ENCODE data around the gene PRKCH.

DNA sequence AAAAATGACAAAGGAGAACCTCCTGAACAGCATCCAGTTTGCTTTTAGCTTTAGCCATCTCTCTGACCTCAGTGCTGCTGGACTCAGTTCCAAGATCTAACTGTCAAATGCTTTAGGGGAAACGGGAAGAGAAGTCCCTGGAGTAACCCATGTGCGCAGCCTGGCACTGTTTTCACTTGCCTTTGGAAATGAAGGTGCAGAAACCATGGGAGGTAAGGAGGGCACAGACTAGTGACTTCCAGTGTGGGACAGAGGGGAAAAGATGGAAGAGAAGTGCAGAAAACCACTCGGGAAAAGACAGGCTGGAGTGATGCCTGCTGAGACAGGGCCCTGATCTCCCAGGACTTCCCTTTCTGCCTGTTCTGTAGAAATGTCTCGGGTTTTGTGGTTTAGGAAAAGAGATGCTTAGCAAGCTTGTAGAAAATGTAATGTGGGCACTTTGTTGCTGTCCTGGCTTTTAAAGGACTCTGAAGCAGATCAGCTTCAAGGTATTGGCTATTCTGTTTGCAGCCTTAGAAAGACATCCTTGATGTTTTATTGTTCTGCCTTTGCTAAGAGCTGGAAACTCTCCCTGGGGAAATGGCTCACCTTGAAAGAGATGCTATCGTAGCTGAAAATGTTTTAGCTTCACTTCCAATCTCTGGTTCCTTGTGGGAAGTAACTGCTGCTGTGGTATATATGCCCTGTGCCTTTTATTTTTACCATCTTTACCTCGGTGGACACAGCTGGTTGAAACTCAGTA is 249.3 kb downstream of the PRKCH start:
- TF ChIP-seq, protein P1, sequence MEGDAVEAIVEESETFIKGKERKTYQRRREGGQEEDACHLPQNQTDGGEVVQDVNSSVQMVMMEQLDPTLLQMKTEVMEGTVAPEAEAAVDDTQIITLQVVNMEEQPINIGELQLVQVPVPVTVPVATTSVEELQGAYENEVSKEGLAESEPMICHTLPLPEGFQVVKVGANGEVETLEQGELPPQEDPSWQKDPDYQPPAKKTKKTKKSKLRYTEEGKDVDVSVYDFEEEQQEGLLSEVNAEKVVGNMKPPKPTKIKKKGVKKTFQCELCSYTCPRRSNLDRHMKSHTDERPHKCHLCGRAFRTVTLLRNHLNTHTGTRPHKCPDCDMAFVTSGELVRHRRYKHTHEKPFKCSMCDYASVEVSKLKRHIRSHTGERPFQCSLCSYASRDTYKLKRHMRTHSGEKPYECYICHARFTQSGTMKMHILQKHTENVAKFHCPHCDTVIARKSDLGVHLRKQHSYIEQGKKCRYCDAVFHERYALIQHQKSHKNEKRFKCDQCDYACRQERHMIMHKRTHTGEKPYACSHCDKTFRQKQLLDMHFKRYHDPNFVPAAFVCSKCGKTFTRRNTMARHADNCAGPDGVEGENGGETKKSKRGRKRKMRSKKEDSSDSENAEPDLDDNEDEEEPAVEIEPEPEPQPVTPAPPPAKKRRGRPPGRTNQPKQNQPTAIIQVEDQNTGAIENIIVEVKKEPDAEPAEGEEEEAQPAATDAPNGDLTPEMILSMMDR (IDR thresholded peaks at IDR 0.05; ENCODE audit: poor library complexity): no peak
- TF ChIP-seq EZH2 (IDR thresholded peaks at IDR 0.05; ENCODE audit: borderline replicate concordance) (no peak), EZH2phosphoT487 (IDR thresholded peaks at IDR 0.05; ENCODE audit: low read depth, severe bottlenecking, unreplicated experiment) (no peak)

All from hepatocyte (in vitro differentiated cells).